Upper lobe of left lung (tissue), 6 donors: ENCODE data around the gene ZDHHC14. TPM values are rescaled to one million over a fixed set of nuclear protein-coding genes. Genes with fewer than 3 reads are reported as not detected.

ENCODE experiments used
- ATAC-seq, 2 donors: fragments of 200-7000 bp; cut with Tn5 transposase; one replicate each; pipeline ENCODE4 v1.9.1; 2022; ENCODE audit warnings: mild to moderate bottlenecking in 2 of 2, moderate library complexity in 2 of 2; ENCODE audit not compliant: low FRiP score in 2 of 2
- DNase-seq, 2 donors: peaks; one replicate each; pipeline ENCODE4 v3.0.0-alpha.2; 2019 to 2020
- H3K27ac ChIP-seq, 4 donors: fragments of 200-600 bp; sonication (generic); one replicate each; pipeline ENCODE4 v1.5.1; 2016 to 2019
- H3K27me3 ChIP-seq, 4 donors: fragments of 200-600 bp; sonication (generic); one replicate each; pipeline ENCODE4 v1.5.1; 2017 to 2019
- H3K36me3 ChIP-seq, 4 donors: fragments of 200-600 bp; sonication (generic); one replicate each; pipeline ENCODE4 v1.5.1; 2016 to 2019
- H3K4me1 ChIP-seq, 4 donors: fragments of 200-600 bp; sonication (generic); one replicate each; pipeline ENCODE4 v1.5.1; 2018 to 2019
- H3K4me3 ChIP-seq, 4 donors: fragments of 200-600 bp; sonication (generic); one replicate each; pipeline ENCODE4 v1.5.1; 2017 to 2019; ENCODE audit warnings: mild to moderate bottlenecking in 2 of 4, moderate library complexity in 1 of 4
- H3K9me3 ChIP-seq, 4 donors: fragments of 200-600 bp; sonication (generic); one replicate each; pipeline ENCODE4 v1.5.1; 2018 to 2019
- EP300 ChIP-seq, 4 donors: sonication (generic); formaldehyde crosslinking; IDR thresholded peaks; one replicate each; pipeline ENCODE4 v1.5.1; 2017; ENCODE audit warnings: antibody characterized with exemption in 4 of 4, control low read depth in 2 of 4
- POLR2A ChIP-seq, 4 donors: fragments of 450-650 bp; IDR thresholded peaks; one replicate each; pipeline ENCODE4 v1.5.1; 2016 to 2017; ENCODE audit warnings: antibody characterized with exemption in 4 of 4, mild to moderate bottlenecking in 2 of 4
- POLR2AphosphoS5 ChIP-seq, 2 donors: sonication (generic); formaldehyde crosslinking; IDR thresholded peaks; one replicate each; pipeline ENCODE4 v1.5.1; 2017; ENCODE audit warnings: antibody characterized with exemption in 2 of 2
- WGBS, 2 donors: methylation state at CpG; one replicate each; pipeline ENCODE4 v1.1.5; 2017 to 2018; 5-methylcytosine and 5-hydroxymethylcytosine counted together
- total RNA-seq, 6 donors: library from RNA; depleted of rRNA in 4 of 6; stranded (reverse); fragments of >200 nt in 4 of 6; gene quantifications; one replicate each; pipeline versions ENCODE4 v1.1.0 to v1.2.1, GENCODE V29; 2016 to 2021
- TF ChIP-seq, protein P1 (sequence below), 6 experiments: fragments of 450-650 bp in 4 of 6; fragments of 200-600 bp in 2 of 6; sonication (generic) in 2 of 6; IDR thresholded peaks; one replicate each; pipeline ENCODE4 v1.5.1; 2016 to 2019; ENCODE audit warnings: antibody characterized with exemption in 6 of 6
- donor health status: DM: no; HTN: no; CAD: no; lungs with moderate emphysema.
- donor health status: DM: no; HTN: yes; CAD: no; lungs with severe emphysema.

The ZDHHC14 gene
- total RNA-seq, 6 donors from 2014 or later: 5.3 to 16.5 (median 9.4) TPM

DNA sequence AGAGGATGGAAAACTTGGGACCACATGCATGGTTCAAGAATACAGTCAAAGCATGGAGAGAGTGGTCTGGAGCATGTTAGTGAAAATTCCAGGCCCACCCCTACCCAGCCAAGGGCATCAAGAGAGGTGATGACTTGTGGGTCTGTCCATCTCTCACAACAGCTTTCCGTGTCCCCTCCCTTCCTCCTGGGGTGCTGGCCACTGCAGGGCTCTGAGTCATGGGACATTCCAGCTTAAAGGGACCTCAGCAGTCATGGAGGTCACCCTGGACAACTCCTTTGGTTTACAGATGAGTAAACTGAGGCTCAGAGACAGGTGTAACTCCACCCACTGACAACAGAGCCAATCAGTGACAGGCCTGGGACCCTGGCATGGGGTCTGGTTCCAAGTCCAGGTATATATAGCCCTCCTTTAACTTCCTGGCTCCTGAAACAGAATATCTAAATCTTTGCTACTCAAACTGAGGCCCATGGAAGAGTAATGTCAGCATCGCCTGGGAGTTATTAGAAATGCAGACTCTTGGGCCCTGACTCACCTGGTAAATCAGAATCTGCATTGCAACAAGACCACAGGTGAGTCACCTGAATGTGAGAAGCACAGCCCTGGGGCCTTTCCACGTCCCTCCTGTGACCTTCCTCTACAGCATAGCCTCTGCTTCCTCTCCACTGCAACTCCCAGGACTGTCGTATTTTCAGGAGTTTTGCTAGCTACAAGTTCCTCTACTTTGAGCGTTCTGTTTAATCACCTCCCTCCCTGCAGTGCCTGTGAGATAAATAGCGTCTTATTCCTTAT lies 170.2 kb downstream of the ZDHHC14 start:
- Histone ChIP-seq H3K4me3 (no peak overlapping the region), H3K27ac (no peak overlapping the region), H3K9me3 (no peaks in the 10 kb centered on the region), H3K36me3 (no peaks in the 10 kb centered on the region), H3K4me1 (peaks cover 0 to 11% (median 4%) of the 10 kb centered on the region in 4 donors), H3K27me3 (no peaks in the 10 kb centered on the region)
- 84 to 90% methylated on average over 5 to 6 of the region's 6 CpGs for WGBS, 2 donors
- ATAC-seq (no peak), DNase-seq (no peak)
- TF ChIP-seq EP300 (IDR thresholded peaks at IDR 0.05) (no peak), POLR2A (IDR thresholded peaks at IDR 0.05) (no peak)

DNA sequence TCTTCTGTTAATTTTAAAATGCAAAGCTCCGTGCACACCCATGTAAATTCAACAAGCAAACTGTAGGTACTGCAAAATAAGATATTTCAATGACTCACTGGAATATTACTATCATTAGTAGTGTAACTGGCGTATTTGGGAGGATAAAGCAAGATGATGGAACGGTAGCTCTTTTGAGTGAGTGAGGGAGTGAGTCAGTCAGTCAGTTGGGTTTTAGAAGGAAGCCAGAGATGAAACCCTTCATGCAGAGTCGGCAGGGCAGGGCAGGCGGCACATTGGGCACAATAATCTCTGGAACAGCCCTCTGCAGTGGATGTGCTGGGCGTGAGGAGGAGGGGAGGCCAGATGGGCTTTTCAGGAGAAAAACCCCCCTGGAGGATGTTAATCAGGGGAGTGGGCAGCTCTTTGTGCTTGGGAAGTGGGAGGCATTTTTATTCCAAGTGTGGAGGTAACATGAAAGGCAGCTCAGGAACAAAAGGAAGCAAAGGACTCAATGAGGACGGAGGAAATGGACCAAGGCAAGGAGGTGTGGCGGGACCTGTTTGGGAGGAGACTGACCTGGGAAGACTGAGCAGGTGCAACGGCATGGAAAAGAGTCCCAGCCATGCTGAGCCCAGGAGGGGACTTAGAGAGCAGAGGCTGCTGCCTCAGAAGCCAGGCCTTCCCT lies 171.2 kb downstream of the ZDHHC14 start:
- 91% methylated on average over 9 of the region's 9 CpGs for WGBS, 2 donors
- H3K27ac ChIP-seq: no peak overlapping the region
- no peak for ATAC-seq
- no peak for DNase-seq
- no peaks in the 10 kb centered on the region for H3K36me3 ChIP-seq
- TF ChIP-seq POLR2A (IDR thresholded peaks at IDR 0.05) (no peak), EP300 (IDR thresholded peaks at IDR 0.05) (no peak), POLR2AphosphoS5 (IDR thresholded peaks at IDR 0.05) (no peak)
- TF ChIP-seq, protein P1, sequence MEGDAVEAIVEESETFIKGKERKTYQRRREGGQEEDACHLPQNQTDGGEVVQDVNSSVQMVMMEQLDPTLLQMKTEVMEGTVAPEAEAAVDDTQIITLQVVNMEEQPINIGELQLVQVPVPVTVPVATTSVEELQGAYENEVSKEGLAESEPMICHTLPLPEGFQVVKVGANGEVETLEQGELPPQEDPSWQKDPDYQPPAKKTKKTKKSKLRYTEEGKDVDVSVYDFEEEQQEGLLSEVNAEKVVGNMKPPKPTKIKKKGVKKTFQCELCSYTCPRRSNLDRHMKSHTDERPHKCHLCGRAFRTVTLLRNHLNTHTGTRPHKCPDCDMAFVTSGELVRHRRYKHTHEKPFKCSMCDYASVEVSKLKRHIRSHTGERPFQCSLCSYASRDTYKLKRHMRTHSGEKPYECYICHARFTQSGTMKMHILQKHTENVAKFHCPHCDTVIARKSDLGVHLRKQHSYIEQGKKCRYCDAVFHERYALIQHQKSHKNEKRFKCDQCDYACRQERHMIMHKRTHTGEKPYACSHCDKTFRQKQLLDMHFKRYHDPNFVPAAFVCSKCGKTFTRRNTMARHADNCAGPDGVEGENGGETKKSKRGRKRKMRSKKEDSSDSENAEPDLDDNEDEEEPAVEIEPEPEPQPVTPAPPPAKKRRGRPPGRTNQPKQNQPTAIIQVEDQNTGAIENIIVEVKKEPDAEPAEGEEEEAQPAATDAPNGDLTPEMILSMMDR (IDR thresholded peaks at IDR 0.05): no peak
- H3K27me3 ChIP-seq: no peaks in the 10 kb centered on the region
- no peaks in the 10 kb centered on the region for H3K9me3 ChIP-seq
- no peak overlapping the region for H3K4me3 ChIP-seq
- H3K4me1 ChIP-seq: peaks cover 0 to 13% (median 8%) of the 10 kb centered on the region in 4 donors

GRCh38 chr6:157552820-157553485 lies 172.0 kb downstream of the ZDHHC14 start:
- Histone ChIP-seq H3K9me3 (no peaks in the 10 kb centered on the region), H3K4me3 (no peak overlapping the region), H3K27me3 (no peaks in the 10 kb centered on the region), H3K36me3 (no peaks in the 10 kb centered on the region), H3K27ac (no peak overlapping the region), H3K4me1 (peaks cover 0 to 13% (median 8%) of the 10 kb centered on the region in 4 donors)
- no peak for TF ChIP-seq POLR2A (IDR thresholded peaks at IDR 0.05)
- DNase-seq (no peak), ATAC-seq (no peak)
- WGBS, 2 donors: 91 to 92% methylated on average over 5 of the region's 5 CpGs

- DNase-seq: no peak
Observed at GRCh38 chr6:157554747-157555146, 173.8 kb downstream of the ZDHHC14 start.

DNA sequence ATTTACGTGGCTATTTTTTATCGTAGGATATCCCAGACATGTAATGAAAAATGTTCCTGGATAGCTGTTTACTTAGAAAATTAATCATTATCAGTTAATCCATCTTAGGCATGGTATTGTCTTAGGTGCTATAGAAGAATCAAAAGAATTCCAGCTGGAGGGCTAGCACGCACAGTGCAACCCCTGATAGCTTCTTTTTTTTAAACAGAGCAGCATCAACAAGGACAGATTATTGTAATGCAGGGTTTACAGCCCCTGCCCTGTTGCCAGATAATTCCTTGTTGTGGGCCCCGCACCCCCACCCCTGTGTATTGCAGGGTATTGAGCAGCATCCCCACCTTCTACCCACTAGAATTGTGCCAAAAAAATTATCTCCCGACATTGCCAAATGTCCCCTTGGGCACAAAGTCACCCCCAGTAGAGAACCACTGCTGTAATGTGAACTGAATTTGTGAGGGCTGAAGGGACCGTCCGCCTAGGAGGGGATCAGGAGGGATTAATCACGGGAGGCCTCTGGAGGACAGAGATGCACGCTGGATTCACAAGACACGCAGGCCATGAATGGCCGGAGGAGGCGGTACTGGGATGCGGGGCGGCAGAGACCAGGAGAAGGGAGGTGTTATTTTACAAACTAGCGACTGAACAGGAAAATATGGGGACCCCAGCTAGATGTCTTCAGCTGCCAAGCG lies 174.6 kb downstream of the ZDHHC14 start:
- no peak for ATAC-seq

More at GRCh38 chr6:157554747-157555146, 173.8 kb downstream of the ZDHHC14 start:
- Histone ChIP-seq H3K4me3 (no peak overlapping the region), H3K27ac (no peak overlapping the region), H3K27me3 (no peaks in the 10 kb centered on the region), H3K36me3 (no peaks in the 10 kb centered on the region), H3K4me1 (peaks cover 0 to 13% (median 4%) of the 10 kb centered on the region in 4 donors), H3K9me3 (no peaks in the 10 kb centered on the region)
- no peak for ATAC-seq
- TF ChIP-seq, protein P1 (IDR thresholded peaks at IDR 0.05): no peak
- TF ChIP-seq POLR2AphosphoS5 (IDR thresholded peaks at IDR 0.05): no peak
- TF ChIP-seq EP300 (IDR thresholded peaks at IDR 0.05): no peak
- TF ChIP-seq POLR2A (IDR thresholded peaks at IDR 0.05): no peak
- WGBS, 2 donors: 73 to 98% methylated on average over 2 of the region's 2 CpGs

More for the DNA sequence above, 174.6 kb downstream of the ZDHHC14 start:
- H3K27ac ChIP-seq: no peak overlapping the region
- no peak for DNase-seq
- no peaks in the 10 kb centered on the region for H3K27me3 ChIP-seq
- peaks cover 0 to 13% (median 4%) of the 10 kb centered on the region in 4 donors for H3K4me1 ChIP-seq
- H3K4me3 ChIP-seq: no peak overlapping the region
- TF ChIP-seq POLR2A (IDR thresholded peaks at IDR 0.05) (no peak), POLR2AphosphoS5 (IDR thresholded peaks at IDR 0.05) (no peak), EP300 (IDR thresholded peaks at IDR 0.05) (no peak)
- TF ChIP-seq, protein P1 (IDR thresholded peaks at IDR 0.05): no peak
- H3K9me3 ChIP-seq: no peaks in the 10 kb centered on the region
- 91 to 94% methylated on average over 16 of the region's 16 CpGs for WGBS, 2 donors
- no peaks in the 10 kb centered on the region for H3K36me3 ChIP-seq
